Measurements from ENCODE around the gene RMND1.

Gene RMND1

DNA sequence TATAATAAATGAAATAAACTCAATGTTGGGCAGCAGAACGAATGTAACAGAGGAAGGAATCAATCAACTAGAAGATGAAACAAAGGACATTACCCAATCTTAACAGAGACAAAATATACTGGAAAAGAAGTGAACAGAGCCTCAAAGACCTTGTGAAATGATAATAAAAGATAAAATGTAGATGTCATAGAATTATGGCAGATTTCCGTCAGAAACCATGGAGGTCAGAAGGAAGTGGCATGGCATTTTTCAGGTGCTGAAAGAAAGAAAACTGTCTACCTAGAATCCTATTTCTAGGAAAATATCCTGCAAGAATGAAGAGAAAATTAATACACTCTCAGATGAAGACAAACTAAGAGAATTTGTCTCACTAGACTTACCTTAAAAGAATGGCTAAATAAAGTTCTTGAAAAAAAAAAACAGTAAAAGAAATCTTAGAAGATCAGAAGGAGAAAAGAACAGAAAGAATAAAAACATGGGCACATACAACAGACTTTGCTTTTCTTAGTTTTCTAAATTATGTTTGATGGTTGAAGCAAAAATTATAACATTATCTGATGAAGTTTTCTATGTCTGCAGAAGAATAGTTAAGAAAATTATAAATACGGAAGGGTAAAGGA lies 37.2 kb downstream of the RMND1 start:
- no peak for DNase-seq

GRCh38 chr6:151413372-151414145 lies 38.4 kb downstream of the RMND1 start:
- peak; percentile 75 for DNase-seq

GRCh38 chr6:151412909-151413308 lies 39.0 kb downstream of the RMND1 start:
- no peak for DNase-seq

- no peak for DNase-seq
Measured at GRCh38 chr6:151409679-151410078, 42.2 kb downstream of the RMND1 start.

DNA sequence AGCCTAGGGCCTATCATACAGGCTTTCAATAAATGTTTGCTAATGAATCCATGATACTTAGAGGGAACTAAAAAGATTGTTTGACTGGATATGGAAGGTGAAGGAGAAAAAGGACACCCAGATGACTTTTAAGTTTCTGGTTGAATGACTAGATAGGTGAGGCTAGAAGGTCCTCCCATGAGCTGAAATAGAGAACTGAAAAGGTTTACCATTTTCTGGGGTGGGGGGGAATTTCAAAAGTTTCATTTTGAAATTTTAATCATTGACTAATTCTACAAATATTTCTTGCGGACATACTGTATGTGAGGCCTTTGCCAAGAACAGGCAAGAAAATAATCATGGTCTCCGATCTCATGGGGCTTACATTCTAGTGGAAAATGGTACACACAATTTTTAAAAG lies 42.7 kb downstream of the RMND1 start:
- no peak for DNase-seq

DNA sequence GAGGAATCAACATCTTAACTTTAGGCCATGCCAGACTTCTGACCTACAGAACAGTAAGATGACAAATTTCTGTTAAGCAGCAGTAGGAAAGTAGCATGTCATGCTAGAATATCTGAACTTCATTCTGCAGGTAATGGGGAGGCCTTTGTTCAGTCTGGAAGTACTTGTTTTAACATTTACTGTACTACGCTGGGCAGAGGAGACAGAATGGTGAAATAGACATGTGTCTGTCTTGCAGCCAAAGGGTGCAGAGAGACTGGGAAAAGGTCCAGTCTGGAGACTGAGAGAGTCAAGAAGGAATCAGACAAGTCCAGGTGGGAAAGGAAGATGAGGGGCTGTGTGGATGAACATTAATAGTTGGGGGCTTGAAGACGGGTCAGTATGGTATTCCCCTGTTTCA lies 43.1 kb downstream of the RMND1 start:
- DNase-seq, result no peak

- DNase-seq, result no peak
Measured at GRCh38 chr6:151403919-151404308, 48.0 kb downstream of the RMND1 start.

DNA sequence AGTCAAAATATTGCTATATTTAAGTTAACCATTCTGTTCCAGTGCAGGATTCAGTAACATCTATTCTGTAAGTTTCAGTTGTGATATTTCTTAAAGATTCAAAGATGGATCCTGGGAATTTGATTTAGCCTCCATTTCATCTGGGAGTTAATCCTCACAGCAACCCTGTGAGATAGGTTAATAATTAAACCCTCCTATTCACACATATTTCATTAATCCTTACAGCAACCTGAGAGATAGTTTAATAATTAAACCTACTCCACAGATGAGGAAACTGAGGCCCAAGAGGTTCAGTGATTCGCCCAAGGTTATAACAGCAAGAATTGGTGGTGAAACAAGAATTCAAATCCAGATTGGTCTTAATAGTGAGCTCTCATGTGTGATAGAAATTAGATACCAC lies 49.7 kb downstream of the RMND1 start:
- DNase-seq, result no peak

GRCh38 chr6:151400473-151400872 lies 51.5 kb downstream of the RMND1 start:
- DNase-seq, result no peak

- DNase-seq, result no peak
Measured at GRCh38 chr6:151399679-151400078, 52.2 kb downstream of the RMND1 start.

DNA sequence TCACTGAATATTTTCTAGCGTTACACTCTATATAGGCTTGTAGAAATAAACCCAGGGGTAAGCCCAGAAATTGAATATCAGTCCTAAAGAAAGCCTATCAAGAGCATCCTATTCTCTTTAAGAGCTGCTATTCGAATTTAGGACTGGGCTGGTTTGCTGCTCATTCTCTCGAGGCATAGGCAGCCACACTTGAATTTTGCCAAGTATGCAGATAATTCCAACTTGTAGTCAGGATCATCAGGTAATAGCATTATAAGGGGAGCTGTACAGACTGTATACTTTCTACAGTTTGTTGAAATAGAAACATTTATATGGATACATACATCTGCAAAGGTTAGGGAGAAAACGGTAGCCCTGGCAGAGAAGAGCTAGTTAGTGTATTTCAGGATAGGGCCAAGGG lies 58.5 kb downstream of the RMND1 start:
- no peak for DNase-seq

- no peak for DNase-seq
Measured at GRCh38 chr6:151392427-151392826, 59.5 kb downstream of the RMND1 start.

GRCh38 chr6:151391471-151392413 lies 60.2 kb downstream of the RMND1 start, which contains the start of gene ZBTB2:
ZBTB2 (minus strand) TSS chr6:151391559; CDS start chr6:151373637, 17,922 bp downstream.
- DNase-seq, result peak; percentile 70

- DNase-seq, result peak; percentile 86
Measured at GRCh38 chr6:151390851-151391470, 61.0 kb downstream of the RMND1 start.

DNA sequence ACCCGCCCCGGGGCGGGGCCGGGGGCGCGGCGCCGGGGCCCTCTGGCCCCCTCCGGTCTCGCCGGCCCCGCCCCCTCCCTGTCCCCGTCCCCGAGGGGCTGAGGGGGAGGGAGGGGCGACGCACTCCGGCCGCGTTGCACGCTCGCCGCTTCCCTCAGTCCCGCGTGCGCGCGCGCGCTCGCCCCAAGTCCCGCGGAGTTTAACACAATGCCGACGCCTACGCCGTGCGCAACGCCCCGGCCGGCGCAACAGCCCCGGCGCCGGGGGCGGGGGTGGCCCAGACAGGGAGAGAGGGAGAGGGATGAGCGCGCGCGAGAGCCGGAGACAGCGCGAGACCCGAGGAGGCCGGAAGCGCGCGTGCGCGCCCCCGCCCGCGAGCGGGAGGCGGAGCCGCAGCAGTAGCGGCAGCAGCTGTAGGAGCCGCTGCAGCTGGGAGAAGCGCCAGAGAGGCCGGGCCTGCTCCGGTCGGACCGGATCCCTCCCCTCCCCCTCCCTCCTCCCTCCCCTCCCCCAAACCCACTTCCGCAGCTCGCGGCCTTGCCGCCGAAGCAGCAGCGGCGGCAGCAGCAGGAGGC lies 61.6 kb downstream of the RMND1 start:
- DNase-seq, result peak; percentile 97

GRCh38 chr6:151389618-151390275 lies 62.2 kb downstream of the RMND1 start:
- DNase-seq, result peak; percentile 56

GRCh38 chr6:151388997-151389617 lies 62.8 kb downstream of the RMND1 start:
- peak; percentile 26 for DNase-seq

- no peak for DNase-seq
Measured at GRCh38 chr6:151388236-151388635, 63.7 kb downstream of the RMND1 start.

GRCh38 chr6:151387175-151387970 lies 64.6 kb downstream of the RMND1 start:
- DNase-seq, result no peak

DNA sequence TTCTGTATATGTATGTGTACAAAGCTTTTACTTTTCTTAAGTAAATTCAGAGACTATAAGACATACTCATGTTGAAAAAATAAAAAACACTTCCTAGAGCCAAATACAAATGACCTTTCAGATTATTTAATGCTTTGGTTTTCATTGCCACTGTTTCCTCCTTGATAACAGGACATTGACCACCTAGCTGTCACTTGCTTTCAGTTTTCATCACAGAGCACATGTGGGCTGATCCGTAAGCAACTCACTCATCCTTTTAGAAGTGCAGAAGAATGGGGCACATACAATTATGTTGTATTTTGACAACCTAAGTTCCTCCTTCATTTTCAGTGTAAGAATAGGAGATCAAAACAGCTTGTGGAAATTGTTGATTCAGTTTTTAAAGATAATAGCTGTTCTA lies 66.7 kb downstream of the RMND1 start:
- no peak for DNase-seq

DNA sequence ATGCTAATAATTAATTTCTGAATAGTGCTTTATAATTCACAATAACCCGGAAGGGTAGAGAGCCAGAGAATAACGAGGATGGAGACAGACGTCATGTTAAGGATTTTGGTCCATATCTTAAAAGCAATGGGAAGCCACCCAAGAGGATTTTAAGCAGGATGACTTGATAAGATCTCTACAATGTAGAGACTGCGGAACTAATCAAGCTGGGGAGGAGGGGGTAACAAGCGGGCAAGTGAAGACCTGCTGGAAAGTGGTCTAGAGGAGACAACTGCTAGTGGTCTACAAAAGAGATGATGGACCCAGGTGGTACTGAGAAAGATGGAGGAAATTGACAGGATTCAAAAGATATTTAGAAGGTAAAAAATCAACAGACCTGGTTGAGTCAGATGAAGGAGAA lies 67.8 kb downstream of the RMND1 start:
- no peak for DNase-seq
